ENCODE results near the gene EFNB3.

Gene EFNB3

DNA sequence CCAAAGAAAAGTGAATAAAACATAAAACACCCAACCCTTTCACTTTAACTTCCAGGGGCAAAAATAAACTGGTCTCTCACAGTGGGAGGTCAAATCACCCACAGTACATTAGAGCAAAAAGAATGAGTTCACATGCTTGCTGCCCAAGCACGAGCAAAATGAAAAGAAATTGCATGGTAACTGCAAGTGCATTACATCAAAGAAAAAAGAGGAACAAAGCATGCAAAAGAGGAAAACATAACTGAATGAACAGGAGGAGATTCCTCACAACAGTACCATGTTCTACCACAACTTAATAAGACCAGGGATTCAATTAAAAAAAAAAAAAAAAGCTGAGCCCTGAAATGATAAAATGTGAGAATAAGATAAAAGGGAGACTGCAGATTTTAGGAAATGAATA lies 24.8 kb downstream of the EFNB3 start:
- H3K27me3 ChIP-seq (ENCODE audit: low read depth, low read length): no peaks in the 10 kb centered on the region
- no peaks in the 10 kb centered on the region for H3K9me3 ChIP-seq (ENCODE audit: control insufficient read depth in 1 of 2, low read length in 2 of 2)
- H3K36me3 ChIP-seq (ENCODE audit: control insufficient read depth in 1 of 2, insufficient read depth in 2 of 2, low read length in 2 of 2): no peaks in the 10 kb centered on the region
- H3K4me3 ChIP-seq (ENCODE audit: low read depth in 1 of 2, low read length in 2 of 2): no peak overlapping the region
- no peak overlapping the region for H3K27ac ChIP-seq (ENCODE audit: low read length)
- no peaks in the 10 kb centered on the region for H3K4me1 ChIP-seq (ENCODE audit: control insufficient read depth in 1 of 2, insufficient read depth in 2 of 2, low read length in 2 of 2)

DNA sequence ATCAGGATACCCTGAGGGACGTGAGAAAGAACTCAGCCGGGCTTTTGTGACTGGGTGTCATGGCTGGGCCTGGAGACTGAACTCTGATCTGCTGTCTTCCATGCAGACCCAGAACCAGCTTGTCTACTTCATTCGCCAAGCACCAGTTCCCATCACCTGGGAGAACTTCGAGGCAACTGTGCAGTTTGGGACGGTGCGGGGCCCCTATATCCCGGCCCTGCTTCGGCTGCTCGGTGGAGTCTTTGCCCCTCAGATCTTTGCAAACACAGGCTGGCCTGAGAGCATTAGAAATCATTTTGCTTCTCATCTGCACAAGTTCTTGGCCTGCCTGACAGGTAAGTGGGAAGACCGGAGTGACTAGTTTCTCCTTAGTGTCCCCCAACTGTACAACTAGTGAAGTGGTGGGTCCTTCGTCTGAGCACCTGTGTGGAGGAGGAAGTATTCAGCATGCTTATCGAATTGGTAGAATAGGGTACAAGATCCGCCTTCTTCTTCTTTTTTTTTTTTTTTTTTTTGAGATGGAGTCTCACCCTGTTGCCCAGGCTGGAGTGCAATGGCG lies 28.1 kb downstream of the EFNB3 start:
- Histone ChIP-seq H3K4me1 (ENCODE audit: control insufficient read depth in 1 of 2, insufficient read depth in 2 of 2, low read length in 2 of 2) (no peaks in the 10 kb centered on the region), H3K27me3 (ENCODE audit: low read depth, low read length) (no peaks in the 10 kb centered on the region), H3K27ac (ENCODE audit: low read length) (no peak overlapping the region)

DNA sequence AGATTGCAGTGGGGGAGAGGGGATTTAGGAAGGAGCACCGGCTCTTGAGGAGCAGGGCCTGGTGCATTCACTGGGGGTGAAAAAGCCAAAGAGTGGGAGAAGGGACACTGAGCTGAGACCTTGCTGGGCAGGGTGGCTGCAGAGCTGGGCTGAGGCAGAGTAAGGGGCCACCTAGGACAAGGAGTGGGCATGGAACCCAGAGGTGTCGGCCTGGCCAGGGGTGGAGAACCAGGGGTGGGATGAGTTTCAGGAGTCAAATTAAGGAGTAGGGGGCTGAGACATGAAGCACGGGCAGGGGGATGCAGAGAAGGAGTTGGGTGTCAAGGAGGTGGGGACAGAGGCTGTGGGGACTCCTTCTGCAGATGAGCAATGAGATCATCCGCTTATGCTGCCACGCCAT lies 32.6 kb downstream of the EFNB3 start:
- Histone ChIP-seq H3K4me1 (ENCODE audit: control insufficient read depth in 1 of 2, insufficient read depth in 2 of 2, low read length in 2 of 2) (no peaks in the 10 kb centered on the region), H3K36me3 (ENCODE audit: control insufficient read depth in 1 of 2, insufficient read depth in 2 of 2, low read length in 2 of 2) (no peaks in the 10 kb centered on the region), H3K9me3 (ENCODE audit: control insufficient read depth in 1 of 2, low read length in 2 of 2) (no peaks in the 10 kb centered on the region), H3K27ac (ENCODE audit: low read length) (no peak overlapping the region), H3K27me3 (ENCODE audit: low read depth, low read length) (no peaks in the 10 kb centered on the region), H3K4me3 (ENCODE audit: low read depth in 1 of 2, low read length in 2 of 2) (no peak overlapping the region)

More for the DNA sequence above, 28.1 kb downstream of the EFNB3 start:
- no peaks in the 10 kb centered on the region for H3K36me3 ChIP-seq (ENCODE audit: control insufficient read depth in 1 of 2, insufficient read depth in 2 of 2, low read length in 2 of 2)
- no peaks in the 10 kb centered on the region for H3K9me3 ChIP-seq (ENCODE audit: control insufficient read depth in 1 of 2, low read length in 2 of 2)
- H3K4me3 ChIP-seq (ENCODE audit: low read depth in 1 of 2, low read length in 2 of 2): no peak overlapping the region

DNA sequence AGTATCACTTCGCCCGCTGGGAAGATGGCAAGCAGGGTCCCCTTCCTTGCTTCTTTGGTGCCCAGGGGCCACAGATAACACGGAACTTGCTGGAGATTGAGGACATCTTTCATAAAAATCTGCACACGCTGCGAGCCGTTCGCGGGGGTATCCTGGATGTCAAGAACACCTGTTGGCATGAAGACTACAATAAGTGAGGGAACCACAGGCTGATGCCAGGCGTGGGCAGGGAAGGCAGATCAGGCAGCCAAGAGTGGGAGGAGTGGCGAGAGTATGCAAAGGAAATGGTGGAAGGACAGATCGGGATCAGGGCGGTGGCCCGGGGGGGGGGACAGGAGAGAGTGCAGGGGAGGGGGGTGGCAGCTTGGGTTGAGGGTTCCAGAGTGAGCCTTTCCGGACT lies 34.7 kb downstream of the EFNB3 start:
- Histone ChIP-seq H3K27me3 (ENCODE audit: low read depth, low read length) (no peaks in the 10 kb centered on the region), H3K4me1 (ENCODE audit: control insufficient read depth in 1 of 2, insufficient read depth in 2 of 2, low read length in 2 of 2) (no peaks in the 10 kb centered on the region), H3K36me3 (ENCODE audit: control insufficient read depth in 1 of 2, insufficient read depth in 2 of 2, low read length in 2 of 2) (no peaks in the 10 kb centered on the region), H3K4me3 (ENCODE audit: low read depth in 1 of 2, low read length in 2 of 2) (no peak overlapping the region), H3K9me3 (ENCODE audit: control insufficient read depth in 1 of 2, low read length in 2 of 2) (no peaks in the 10 kb centered on the region), H3K27ac (ENCODE audit: low read length) (no peak overlapping the region)

DNA sequence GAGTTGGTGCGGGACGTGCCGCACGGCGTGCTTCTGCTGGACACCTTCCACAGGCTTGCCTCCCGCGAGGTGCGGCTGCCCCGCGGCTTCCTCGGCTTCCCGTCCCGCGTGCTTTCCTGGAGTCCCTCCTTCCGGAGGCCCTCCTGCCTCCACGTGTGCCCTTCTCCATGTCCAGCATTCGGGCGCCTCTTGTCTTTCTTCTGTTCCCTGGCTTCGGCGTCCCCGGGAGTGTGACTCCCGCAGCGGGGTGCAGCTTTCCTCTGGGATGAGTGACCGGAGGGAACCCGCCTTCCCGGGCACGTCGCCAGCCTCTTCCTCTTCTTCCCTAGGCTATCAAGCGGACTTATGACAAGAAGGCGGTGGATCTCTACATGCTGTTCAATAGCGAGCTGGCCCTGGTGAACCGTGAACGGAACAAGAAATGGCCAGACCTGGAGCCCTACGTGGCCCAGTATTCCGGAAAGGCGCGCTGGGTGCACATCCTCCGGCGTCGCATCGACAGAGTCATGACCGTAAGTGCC lies 35.5 kb downstream of the EFNB3 start:
- Histone ChIP-seq H3K36me3 (ENCODE audit: control insufficient read depth in 1 of 2, insufficient read depth in 2 of 2, low read length in 2 of 2) (no peaks in the 10 kb centered on the region), H3K4me3 (ENCODE audit: low read depth in 1 of 2, low read length in 2 of 2) (no peak overlapping the region), H3K4me1 (ENCODE audit: control insufficient read depth in 1 of 2, insufficient read depth in 2 of 2, low read length in 2 of 2) (no peaks in the 10 kb centered on the region), H3K27me3 (ENCODE audit: low read depth, low read length) (no peaks in the 10 kb centered on the region), H3K9me3 (ENCODE audit: control insufficient read depth in 1 of 2, low read length in 2 of 2) (no peaks in the 10 kb centered on the region), H3K27ac (ENCODE audit: low read length) (no peak overlapping the region)

DNA sequence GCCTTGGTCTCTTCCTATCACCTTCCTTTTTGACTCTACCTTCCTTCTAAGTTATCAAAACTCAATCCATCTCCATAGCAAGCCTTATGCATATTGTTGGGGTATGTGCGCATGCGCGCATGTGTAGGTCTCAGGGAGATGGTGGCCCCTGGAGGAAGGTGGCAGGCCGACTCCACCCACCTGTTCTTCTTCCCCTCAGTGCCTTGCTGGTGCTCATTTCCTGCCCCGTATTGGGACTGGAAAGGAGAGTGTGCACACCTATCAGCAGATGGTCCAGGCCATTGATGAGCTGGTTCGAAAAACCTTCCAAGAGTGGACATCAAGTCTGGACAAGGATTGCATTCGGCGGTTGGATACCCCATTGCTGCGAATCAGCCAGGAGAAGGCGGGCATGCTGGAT lies 37.7 kb downstream of the EFNB3 start:
- no peak overlapping the region for H3K27ac ChIP-seq (ENCODE audit: low read length)
- no peaks in the 10 kb centered on the region for H3K4me1 ChIP-seq (ENCODE audit: control insufficient read depth in 1 of 2, insufficient read depth in 2 of 2, low read length in 2 of 2)
- H3K9me3 ChIP-seq (ENCODE audit: control insufficient read depth in 1 of 2, low read length in 2 of 2): no peaks in the 10 kb centered on the region
- H3K4me3 ChIP-seq (ENCODE audit: low read depth in 1 of 2, low read length in 2 of 2): no peak overlapping the region
- no peaks in the 10 kb centered on the region for H3K36me3 ChIP-seq (ENCODE audit: control insufficient read depth in 1 of 2, insufficient read depth in 2 of 2, low read length in 2 of 2)
- no peaks in the 10 kb centered on the region for H3K27me3 ChIP-seq (ENCODE audit: low read depth, low read length)

DNA sequence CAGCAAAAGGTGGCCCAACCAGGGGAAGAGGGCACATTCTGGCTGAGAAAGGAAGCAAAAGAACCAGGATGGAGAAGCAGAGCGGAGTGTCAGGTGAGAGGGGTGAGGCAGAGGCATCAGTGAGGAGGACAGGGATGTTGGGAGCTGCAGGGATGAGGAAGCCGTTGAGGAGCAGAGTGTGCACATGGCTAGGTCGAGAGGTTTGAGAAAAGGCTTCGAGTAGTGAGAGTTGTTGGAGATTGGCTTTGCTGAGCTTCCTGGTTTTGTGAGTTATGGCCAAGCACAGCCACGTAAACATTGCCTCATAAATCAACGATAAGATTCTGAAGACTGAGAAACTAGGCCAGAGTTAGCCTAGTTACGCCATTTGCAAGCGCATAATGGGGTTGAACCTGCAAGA lies 39.4 kb downstream of the EFNB3 start:
- Histone ChIP-seq H3K27me3 (ENCODE audit: low read depth, low read length) (no peaks in the 10 kb centered on the region), H3K27ac (ENCODE audit: low read length) (no peak overlapping the region), H3K9me3 (ENCODE audit: control insufficient read depth in 1 of 2, low read length in 2 of 2) (no peaks in the 10 kb centered on the region), H3K4me1 (ENCODE audit: control insufficient read depth in 1 of 2, insufficient read depth in 2 of 2, low read length in 2 of 2) (no peaks in the 10 kb centered on the region), H3K4me3 (ENCODE audit: low read depth in 1 of 2, low read length in 2 of 2) (no peak overlapping the region), H3K36me3 (ENCODE audit: control insufficient read depth in 1 of 2, insufficient read depth in 2 of 2, low read length in 2 of 2) (no peaks in the 10 kb centered on the region)

GRCh38 chr17:7745748-7746470 lies 40.9 kb downstream of the EFNB3 start:
- H3K27ac ChIP-seq (ENCODE audit: low read length): no peak overlapping the region
- no peaks in the 10 kb centered on the region for H3K27me3 ChIP-seq (ENCODE audit: low read depth, low read length)
- H3K4me1 ChIP-seq (ENCODE audit: control insufficient read depth in 1 of 2, insufficient read depth in 2 of 2, low read length in 2 of 2): no peaks in the 10 kb centered on the region
- no peak overlapping the region for H3K4me3 ChIP-seq (ENCODE audit: low read depth in 1 of 2, low read length in 2 of 2)
- no peaks in the 10 kb centered on the region for H3K36me3 ChIP-seq (ENCODE audit: control insufficient read depth in 1 of 2, insufficient read depth in 2 of 2, low read length in 2 of 2)
- H3K9me3 ChIP-seq (ENCODE audit: control insufficient read depth in 1 of 2, low read length in 2 of 2): no peaks in the 10 kb centered on the region

DNA sequence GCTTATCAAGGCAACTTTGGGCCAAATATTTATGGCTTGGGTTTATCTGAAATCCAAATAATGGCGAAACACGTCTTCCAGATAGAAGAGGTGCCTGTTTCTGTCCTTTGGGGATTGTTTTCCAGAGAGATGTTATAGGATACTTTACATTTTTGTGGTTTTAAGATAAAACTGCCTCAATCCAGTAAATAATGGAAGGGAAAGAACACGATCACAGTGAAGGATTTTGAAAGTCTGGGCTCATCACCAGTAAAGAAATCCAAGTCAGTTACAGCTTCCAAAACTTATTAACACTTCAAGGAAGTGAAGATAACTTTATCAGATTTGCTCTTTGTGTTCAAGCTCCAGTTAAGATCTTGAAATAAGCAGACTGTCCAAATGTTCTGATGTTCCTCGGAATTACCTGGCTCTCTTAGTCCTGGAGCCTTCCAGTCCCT lies 42.7 kb downstream of the EFNB3 start:
- H3K4me3 ChIP-seq (ENCODE audit: low read depth in 1 of 2, low read length in 2 of 2): no peak overlapping the region
- no peaks in the 10 kb centered on the region for H3K4me1 ChIP-seq (ENCODE audit: control insufficient read depth in 1 of 2, insufficient read depth in 2 of 2, low read length in 2 of 2)
- no peaks in the 10 kb centered on the region for H3K9me3 ChIP-seq (ENCODE audit: control insufficient read depth in 1 of 2, low read length in 2 of 2)
- no peaks in the 10 kb centered on the region for H3K36me3 ChIP-seq (ENCODE audit: control insufficient read depth in 1 of 2, insufficient read depth in 2 of 2, low read length in 2 of 2)
- no peak overlapping the region for H3K27ac ChIP-seq (ENCODE audit: low read length)
- H3K27me3 ChIP-seq (ENCODE audit: low read depth, low read length): no peaks in the 10 kb centered on the region

DNA sequence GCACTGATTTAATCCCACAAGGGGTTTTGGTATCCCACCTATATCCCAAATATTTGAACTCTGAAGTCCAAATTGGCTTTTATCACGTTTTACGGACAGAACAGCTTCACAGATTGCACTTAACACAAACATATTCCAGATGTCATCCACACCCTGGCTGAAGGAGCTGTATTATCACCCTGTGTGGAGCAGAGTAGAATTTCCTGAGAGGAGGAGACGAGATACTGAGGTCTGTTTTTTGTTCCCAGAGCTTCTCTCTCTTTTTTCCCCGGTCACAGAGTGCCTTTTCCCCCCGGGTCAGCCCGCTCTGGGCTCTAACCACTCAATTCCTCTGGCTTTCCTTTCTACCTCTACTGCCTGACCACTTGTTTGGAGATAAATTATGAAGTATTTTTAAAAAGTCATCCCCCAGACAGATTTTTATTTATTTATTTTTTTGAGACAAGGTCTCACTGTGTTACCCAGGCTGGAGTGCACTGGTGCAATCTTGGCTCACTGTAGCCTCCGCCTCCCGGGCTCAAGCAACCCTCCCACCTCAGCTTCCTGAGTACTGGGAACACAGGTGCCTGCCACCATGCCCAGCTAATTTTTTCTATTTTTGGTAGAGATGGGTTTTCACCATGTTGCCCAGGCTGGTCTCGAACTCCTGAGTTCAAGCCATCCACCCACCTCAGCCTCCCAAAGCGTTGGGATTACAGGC lies 43.2 kb downstream of the EFNB3 start:
- Histone ChIP-seq H3K27me3 (ENCODE audit: low read depth, low read length) (no peaks in the 10 kb centered on the region), H3K27ac (ENCODE audit: low read length) (no peak overlapping the region)

GRCh38 chr17:7750321-7750821 lies 45.4 kb downstream of the EFNB3 start:
- no peaks in the 10 kb centered on the region for H3K4me1 ChIP-seq (ENCODE audit: control insufficient read depth in 1 of 2, insufficient read depth in 2 of 2, low read length in 2 of 2)
- H3K36me3 ChIP-seq (ENCODE audit: control insufficient read depth in 1 of 2, insufficient read depth in 2 of 2, low read length in 2 of 2): no peaks in the 10 kb centered on the region
- no peaks in the 10 kb centered on the region for H3K9me3 ChIP-seq (ENCODE audit: control insufficient read depth in 1 of 2, low read length in 2 of 2)
- no peak overlapping the region for H3K4me3 ChIP-seq (ENCODE audit: low read depth in 1 of 2, low read length in 2 of 2)
- no peak overlapping the region for H3K27ac ChIP-seq (ENCODE audit: low read length)
- no peaks in the 10 kb centered on the region for H3K27me3 ChIP-seq (ENCODE audit: low read depth, low read length)

More for the DNA sequence above, 43.2 kb downstream of the EFNB3 start:
- Histone ChIP-seq H3K4me3 (ENCODE audit: low read depth in 1 of 2, low read length in 2 of 2) (no peak overlapping the region), H3K4me1 (ENCODE audit: control insufficient read depth in 1 of 2, insufficient read depth in 2 of 2, low read length in 2 of 2) (no peaks in the 10 kb centered on the region), H3K9me3 (ENCODE audit: control insufficient read depth in 1 of 2, low read length in 2 of 2) (no peaks in the 10 kb centered on the region), H3K36me3 (ENCODE audit: control insufficient read depth in 1 of 2, insufficient read depth in 2 of 2, low read length in 2 of 2) (no peaks in the 10 kb centered on the region)

Measured in muscle layer of duodenum (tissue), 2 donors.